Body of pancreas (tissue), 4 donors: ENCODE measurements around the gene ACACB.

Experiments used
- POLR2A ChIP-seq, 3 donors: fragments of 450-650 bp; IDR thresholded peaks; one replicate each; pipeline ENCODE4 v1.6.1; 2016; ENCODE audit warnings: antibody characterized with exemption in 3 of 3, mild to moderate bottlenecking in 2 of 3
- TF ChIP-seq, protein P1 (sequence below), 7 experiments: fragments of 450-650 bp in 4 of 7; fragments of 200-600 bp in 3 of 7; sonication (generic) in 3 of 7; IDR thresholded peaks; one replicate each; pipeline ENCODE4 v1.5.1; 2016 to 2019; ENCODE audit warnings: antibody characterized with exemption in 7 of 7

- TF ChIP-seq, protein P1, sequence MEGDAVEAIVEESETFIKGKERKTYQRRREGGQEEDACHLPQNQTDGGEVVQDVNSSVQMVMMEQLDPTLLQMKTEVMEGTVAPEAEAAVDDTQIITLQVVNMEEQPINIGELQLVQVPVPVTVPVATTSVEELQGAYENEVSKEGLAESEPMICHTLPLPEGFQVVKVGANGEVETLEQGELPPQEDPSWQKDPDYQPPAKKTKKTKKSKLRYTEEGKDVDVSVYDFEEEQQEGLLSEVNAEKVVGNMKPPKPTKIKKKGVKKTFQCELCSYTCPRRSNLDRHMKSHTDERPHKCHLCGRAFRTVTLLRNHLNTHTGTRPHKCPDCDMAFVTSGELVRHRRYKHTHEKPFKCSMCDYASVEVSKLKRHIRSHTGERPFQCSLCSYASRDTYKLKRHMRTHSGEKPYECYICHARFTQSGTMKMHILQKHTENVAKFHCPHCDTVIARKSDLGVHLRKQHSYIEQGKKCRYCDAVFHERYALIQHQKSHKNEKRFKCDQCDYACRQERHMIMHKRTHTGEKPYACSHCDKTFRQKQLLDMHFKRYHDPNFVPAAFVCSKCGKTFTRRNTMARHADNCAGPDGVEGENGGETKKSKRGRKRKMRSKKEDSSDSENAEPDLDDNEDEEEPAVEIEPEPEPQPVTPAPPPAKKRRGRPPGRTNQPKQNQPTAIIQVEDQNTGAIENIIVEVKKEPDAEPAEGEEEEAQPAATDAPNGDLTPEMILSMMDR (IDR thresholded peaks at IDR 0.05): no peak
- no peak for TF ChIP-seq POLR2A (IDR thresholded peaks at IDR 0.05)
Measured at GRCh38 chr12:109179927-109180326, 63.5 kb downstream of the ACACB start.
